ENCODE measurements around the gene SSTR4.
"Not testable (repeated sequence)": the region's sequence is repeated elsewhere in the genome, so short reads cannot be mapped to it uniquely, and the experiment has no call there.

SSTR4 gene, protein sequence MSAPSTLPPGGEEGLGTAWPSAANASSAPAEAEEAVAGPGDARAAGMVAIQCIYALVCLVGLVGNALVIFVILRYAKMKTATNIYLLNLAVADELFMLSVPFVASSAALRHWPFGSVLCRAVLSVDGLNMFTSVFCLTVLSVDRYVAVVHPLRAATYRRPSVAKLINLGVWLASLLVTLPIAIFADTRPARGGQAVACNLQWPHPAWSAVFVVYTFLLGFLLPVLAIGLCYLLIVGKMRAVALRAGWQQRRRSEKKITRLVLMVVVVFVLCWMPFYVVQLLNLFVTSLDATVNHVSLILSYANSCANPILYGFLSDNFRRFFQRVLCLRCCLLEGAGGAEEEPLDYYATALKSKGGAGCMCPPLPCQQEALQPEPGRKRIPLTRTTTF

DNA sequence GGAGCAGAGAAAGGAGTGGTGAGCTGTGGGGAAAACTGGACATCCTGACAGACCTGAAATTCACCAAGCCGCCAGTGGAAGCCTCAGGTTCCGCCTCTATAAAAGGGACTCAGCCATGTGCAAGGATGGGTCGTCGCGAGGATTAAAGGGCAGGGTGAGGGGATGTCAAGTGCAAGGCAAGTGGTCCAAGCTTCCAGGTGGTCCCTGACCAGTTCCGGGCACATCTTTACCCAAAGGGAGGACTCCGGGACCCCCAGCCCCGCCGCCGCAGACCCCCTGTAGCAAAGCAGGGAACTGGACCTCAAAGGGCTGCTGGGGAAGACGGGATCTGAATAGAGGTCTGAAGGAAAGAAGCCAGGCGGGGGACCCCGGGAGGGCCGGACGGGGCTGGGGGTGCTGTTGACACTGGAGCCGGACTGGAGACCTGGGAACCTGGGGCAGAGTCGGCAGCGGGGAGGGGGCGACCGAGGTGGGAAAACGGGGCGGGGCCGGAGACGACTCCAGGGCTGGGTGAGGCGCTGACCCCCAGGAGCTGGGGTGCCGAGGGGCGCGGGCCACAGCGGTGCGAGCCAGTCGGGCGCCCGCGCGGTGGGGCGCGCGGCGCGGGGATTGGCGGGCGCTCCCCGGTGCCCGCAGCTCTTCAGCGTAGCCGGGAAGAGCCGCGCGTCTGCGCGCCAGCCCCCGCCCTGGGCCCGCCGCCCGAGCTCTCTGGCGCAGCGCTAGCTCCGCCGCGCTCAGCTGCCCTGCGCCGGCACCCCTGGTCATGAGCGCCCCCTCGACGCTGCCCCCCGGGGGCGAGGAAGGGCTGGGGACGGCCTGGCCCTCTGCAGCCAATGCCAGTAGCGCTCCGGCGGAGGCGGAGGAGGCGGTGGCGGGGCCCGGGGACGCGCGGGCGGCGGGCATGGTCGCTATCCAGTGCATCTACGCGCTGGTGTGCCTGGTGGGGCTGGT lies at the start of gene SSTR4:
SSTR4 (plus strand) TSS at position 592 of the 951 bp plus-strand sequence; CDS start at position 764, 172 bp downstream.
- FAIRE-seq (no peak), DNase-seq (ENCODE audit: insufficient read length, low spot score) (no peak)

DNA sequence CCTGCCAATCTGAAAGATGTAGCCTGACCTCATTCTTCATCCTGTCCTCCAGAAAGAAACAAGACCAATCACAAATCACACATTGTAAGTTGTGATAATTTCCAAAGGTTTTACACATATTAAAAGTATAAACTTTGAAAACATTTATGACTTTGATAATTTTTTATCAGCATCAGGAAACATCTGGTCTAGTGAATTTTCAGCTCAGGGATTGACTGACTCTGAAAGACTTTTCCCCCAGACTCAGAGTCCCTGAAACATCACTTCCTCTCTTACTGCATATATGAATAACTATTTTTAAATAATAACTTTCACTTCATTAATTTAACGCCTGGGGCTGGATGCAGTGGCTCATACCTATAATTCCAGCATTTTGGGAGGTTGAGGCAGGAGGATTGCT lies 48.5 kb upstream of the SSTR4 start:
- no peak for FAIRE-seq
- no peak for DNase-seq (ENCODE audit: insufficient read length, low spot score)

DNA sequence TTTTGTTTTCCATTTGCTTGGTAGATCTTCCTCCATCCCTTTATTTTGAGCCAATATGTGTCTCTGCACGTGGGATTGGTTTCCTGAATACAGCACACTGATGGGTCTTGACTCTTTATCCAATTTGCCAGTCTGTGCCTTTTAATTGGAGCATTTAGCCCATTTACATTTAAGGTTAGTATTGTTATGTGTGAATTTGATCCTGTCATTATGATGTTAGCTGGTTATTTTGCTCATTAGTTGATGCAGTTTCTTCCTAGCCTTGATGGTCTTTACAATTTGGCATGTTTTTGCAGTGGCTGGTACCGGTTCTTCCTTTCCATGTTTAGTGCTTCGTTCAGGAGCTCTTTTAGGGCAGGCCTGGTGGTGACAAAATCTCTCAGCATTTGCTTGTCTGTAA lies 43.7 kb upstream of the SSTR4 start:
- not testable (repeated sequence) for FAIRE-seq; DNase-seq (ENCODE audit: insufficient read length, low spot score)

DNA sequence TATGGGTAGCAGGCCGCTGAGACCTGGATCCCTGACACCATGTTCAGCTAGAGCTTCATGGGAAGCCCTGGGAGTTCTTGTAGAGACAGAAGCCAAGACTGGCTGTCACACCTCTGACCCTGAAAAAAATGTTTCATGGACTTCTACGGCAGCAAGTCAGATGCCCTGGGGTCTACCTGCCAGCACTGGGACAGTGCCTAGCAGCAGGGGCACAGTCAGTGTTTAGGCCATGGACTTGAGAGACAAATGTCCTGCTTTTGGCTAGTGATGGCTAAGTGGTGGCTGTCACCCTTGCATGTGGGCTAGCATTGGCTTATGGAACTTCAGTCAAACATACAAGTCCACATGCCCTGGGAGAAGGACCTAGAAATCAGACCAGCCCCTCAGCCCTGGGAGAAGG lies 41.3 kb upstream of the SSTR4 start:
- FAIRE-seq (no peak), DNase-seq (ENCODE audit: insufficient read length, low spot score) (no peak)

DNA sequence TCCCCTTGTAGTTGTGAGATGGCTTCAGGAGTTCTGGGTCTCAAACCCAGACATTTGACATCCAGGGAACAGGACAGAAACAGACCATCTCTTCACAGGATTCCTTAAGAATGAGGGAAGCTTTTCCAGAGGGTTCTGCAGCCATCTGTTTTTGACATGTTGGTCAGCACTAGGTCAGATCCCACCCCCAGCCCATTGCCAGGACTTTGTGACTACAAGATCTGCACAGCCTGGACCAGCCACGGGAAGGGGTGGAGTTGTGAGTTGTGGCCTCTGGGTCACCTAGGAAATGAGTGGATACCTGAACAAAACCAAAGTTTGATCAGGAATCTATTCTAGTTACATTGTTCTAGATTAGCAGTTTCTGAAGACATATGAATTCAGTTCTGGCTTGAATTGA lies 39.2 kb upstream of the SSTR4 start:
- no peak for FAIRE-seq
- no peak for DNase-seq (ENCODE audit: insufficient read length, low spot score)

DNA sequence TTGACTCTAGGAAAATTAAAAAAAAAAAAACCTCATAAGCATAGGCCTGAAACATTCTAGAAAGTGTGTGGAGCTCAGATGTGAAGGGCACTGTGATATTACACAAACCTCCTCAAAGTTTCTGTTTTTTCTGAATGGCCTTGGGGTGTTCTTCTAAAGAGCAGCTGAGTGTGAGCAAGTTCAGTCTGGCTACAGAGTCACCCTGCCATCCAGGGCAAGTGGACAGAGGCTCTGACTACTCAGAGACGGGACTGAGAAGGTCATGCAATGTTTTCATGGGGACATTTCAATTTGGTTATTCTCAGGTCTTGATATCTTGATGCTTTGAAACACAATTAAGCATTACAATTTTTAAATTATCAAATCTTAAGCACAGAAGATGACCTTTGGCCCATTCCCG lies 36.6 kb upstream of the SSTR4 start:
- no peak for FAIRE-seq
- DNase-seq (ENCODE audit: insufficient read length, low spot score), result no peak

DNA sequence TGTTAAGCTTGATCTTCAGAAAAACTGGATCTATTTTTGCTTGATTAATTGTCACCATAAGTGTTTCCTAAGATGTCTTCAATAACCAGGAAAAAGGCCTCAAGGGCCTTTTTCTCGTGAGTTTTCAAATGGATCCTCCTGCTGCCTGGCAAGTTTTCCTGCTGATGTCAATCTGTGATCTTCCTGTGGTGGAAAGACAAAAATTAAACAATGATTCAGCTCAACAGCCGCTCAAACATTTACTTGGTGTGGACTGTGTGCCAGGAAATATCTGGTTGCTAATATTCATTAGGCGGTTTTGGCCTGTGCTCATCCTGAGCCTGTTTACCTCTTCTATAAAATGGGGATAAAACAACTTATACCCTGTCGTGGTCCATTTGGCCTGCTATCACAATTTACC lies 35.4 kb upstream of the SSTR4 start:
- DNase-seq (ENCODE audit: insufficient read length, low spot score) (no peak), FAIRE-seq (no peak)

DNA sequence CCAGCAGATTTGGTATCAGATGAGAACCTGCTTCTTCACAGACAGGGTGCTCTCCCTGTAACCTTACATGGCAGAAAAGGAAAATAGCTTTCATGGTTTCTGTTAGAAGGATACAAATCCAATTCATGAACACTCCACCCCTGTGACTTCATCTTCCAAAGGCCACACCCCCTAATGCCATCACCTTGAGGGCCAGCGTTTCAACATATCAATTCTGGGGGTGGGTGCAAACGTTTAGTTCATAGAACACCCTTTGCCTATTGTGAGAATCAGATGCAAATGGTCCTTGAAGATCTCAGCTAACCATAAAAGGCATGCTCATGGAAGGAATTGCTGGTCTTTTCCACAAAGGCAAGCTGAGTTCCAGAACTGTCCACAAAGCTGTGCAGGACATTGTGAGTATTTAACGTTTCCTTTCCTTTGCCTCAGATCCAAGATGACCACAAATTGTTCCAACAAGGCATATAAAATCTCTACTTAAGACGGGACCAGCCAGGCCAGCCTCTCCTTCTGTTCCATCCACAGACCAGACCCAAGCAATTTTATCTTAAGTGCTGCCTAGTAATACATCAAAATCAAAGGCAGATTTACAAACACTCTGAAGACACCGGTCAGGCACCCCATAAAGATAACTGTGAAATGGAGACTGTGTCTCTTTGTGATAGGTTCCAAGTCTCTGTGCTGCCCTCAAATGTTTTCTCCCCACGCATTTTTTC lies 34.7 kb upstream of the SSTR4 start:
- DNase-seq (ENCODE audit: insufficient read length, low spot score) (no peak), FAIRE-seq (no peak)

DNA sequence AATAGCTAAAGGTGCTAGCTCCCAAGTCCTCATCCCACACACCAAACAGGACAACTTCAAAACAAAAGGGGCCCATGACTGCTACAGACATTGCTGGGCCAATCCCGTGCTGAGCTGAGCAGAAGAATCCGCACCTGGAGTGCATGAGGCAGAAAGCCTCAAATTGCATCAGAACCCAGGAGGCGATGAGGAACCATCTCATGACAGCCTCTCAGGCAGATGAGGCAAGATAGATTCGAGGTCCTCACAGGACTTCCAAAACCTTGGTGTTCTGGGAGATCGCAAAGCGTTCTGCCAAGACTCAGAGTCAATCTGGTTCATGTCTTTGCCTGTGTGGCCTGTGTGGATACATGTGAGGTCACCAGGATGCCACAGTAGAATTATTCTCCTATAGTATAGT lies 32.8 kb upstream of the SSTR4 start:
- DNase-seq (ENCODE audit: insufficient read length, low spot score), result no peak
- FAIRE-seq, result no peak

DNA sequence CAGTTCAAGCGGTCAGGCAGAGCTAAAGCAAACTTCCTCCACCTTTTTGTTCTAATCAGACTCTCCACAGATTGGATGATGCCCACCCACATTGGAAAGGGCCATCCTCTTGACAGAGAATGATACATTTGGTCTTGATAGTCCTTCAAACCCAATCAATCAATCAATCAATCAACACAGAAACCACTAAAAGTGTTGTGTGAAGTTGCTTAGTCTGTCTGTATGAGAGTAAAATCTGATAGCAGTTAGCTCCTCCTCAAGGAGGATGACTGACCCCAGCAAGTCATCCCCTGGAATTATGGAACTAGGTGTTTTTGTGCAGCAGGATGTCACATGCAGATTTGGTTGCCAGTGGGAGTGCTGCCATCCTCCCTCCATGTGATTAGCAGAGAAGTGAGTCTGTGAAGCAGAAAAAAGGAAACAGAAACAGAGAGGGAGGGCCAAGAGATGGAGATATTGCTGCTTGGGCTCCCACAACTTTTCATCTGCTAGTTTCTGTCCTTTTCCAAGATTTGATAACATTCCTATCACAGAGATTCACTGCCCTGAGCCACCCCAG lies 32.0 kb upstream of the SSTR4 start:
- no peak for FAIRE-seq
- DNase-seq (ENCODE audit: insufficient read length, low spot score), result no peak

DNA sequence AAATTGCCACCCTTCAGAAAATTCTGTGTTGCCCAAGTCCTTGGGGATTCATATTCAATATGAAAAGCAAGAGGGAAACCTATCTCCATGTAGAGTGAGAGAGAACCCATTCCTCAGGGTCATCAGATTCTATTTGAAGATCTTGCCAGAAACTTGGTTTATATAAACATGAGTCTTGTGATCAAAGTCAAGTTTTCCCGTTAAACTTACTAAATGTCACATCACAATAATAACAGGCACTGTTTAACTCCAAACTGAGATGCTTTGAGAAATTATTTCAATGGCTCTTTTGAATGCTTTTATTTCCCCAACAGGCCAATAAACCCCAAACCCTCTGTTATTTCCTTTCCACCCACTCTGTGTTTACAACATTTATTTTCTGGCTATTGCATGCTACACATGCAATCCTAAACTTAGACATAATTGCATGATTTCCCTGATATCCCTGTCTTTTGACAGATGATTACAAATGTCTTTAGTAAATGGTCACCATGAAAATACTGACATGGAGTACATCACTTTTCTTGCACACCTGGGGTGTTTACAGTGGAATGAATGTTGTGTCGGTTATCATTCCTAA lies 31.1 kb upstream of the SSTR4 start:
- DNase-seq (ENCODE audit: insufficient read length, low spot score) (no peak), FAIRE-seq (no peak)

DNA sequence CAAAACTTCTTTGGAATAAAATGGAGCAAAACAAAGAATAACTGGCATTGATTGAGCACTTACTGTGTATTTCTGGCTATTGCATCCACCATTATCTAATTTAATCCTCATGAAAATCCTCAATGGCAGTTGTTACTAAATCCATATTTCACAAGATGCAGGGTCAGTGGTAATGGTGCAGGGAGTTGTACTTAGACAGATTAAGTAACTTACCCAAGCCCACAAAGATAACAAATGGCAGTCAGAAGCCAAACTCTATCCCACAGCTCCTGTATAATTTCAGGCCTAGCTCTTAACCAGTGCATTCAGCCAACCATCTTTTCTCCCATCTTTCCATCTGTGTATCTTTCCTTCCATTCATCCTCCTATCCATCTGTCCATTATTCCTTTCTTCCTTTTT lies 29.3 kb upstream of the SSTR4 start:
- DNase-seq (ENCODE audit: insufficient read length, low spot score) (no peak), FAIRE-seq (no peak)

DNA sequence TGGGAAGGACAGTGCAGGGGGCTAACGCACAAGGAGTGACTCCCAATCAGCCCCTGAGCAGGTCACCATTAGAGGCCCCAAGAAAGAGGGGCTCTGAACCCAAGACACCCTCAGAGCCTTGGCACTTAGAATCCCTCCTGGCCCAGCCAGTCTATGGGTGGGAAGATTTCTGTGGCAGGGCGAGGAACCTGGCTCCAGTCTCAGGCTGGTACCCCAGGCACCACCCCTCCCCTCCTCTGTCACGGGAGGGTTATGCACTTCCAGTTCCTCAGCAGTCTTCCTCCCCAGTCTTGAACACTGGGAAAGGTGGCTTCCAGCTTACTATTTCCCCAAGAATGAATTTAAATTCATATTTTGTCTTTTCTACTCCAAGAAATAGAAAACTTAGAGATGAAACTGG lies 27.6 kb upstream of the SSTR4 start:
- FAIRE-seq (no peak), DNase-seq (ENCODE audit: insufficient read length, low spot score) (no peak)

DNA sequence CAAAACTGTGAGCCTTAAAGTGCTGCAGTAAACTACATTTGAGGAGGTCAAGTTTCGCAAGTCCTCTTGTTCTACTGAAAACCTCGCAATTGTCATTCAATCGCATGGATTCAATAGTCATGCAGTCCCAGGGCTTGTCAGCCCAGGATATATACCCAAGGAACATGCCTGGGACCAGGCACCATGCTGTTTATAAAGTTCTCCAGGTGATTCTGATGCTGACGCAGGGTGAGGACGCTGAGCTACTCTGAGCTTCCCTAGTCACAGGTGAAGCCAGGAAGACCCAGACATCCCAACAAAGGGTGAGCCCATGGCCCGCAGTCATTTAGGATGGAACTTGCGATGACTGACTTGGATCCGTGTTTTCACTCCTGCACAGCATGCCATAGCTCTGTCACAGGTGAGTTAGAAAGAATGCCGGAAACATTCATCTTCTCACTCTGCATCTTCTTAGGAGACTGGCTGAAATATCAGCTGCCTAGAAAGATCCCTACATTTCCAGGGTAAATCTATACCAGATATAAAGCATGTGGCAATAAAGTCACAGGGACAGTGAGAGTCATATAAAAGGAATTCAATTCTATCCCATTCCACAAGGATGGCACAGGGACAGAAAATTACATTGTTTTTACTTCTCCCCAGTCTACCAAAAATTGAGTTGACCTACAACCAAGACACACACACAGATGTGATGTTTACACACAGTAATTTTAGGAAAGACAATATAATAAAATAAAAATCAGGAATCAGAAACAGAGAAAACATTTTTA lies 27.0 kb upstream of the SSTR4 start:
- FAIRE-seq (no peak), DNase-seq (ENCODE audit: insufficient read length, low spot score) (no peak)

DNA sequence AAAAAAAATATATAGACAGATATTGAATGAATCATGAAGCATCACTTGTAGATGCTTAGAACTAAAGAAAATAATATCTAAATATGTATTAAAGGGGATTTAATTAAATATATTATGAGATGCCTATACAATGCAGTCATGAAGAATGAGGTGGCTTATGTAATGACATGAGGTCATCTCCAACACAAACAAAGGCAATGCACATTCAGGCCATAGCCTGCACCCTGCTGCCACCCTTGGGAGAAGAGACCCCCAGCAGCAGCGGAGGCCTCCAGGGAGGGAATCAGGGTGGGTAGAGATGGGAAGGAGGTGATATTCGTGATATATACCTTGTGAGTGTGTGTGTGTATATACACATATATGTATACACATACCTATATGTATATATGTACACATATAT lies 26.4 kb upstream of the SSTR4 start:
- FAIRE-seq (no peak), DNase-seq (ENCODE audit: insufficient read length, low spot score) (no peak)

DNA sequence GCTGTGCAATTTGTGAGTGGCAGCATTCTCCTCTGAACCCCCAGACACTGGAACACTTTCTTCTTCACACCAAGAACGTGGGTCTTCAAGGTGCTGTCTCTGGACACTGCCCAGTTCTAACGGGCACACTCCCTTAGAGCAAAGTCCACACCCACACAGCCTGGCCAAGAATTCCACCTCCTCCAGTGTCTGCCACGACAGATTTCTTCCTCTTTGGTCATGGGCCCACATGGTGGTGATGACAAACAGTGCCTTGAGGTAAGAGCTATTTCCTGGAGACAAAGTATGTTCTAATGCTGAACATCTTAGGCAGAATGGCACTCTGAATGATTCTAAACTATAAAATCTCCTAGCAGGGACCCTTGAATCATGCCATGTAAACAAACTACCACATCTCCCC lies 25.5 kb upstream of the SSTR4 start:
- no peak for DNase-seq (ENCODE audit: insufficient read length, low spot score)
- FAIRE-seq, result no peak

DNA sequence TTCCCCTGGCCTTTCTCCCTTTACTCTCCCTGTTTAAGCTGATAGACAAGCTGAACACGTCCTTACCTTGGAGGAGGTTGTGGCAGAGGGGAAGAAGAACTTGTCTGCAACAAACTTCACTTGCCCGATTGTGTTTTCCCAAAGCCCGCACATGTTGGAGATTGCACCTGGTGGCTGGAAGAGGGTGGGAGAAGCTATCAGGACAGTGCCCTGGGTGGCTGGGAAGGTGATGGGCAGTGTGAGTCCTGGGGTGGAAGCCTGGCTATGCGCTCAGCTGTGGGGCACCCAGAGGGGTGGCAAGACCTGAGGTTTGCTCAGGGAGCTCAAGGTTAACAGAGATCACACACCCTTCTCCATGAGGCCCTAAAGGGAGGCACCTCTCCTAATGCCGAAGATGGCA lies 25.0 kb upstream of the SSTR4 start:
- no peak for FAIRE-seq

DNA sequence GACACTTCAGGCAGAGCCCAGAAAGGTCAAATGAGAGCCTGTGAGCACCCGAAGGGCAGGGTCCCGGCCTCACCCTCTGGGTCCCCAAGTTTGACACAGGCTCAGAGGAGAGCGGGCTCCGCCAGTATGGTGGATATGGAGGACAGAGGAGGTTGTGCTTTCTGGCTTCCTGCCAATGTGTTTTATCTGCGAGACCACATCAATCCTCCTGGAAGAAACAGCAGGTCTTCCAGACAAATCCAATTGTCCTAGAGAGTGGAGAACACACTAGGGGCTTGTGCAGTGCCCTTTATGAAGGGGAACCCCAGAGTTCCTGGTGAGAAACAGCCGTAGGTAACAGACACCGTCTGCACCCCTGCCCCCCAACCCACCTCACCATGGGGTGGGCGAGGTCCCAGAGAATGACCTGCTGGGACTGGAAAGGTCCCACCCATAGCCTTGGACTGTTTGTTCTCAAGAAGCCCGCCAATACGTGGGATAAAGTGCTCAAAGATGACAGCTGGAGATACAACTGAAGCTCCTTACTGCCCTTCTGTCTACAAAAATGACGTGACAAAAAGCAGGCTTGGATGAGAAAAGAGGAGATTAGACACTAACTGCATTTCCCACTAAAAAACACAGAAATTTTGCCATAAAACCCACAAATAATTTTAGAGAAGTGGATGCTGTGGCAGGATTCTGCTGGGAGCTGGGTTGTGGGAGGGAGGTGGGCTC lies 23.9 kb upstream of the SSTR4 start:
- FAIRE-seq, result no peak
- DNase-seq (ENCODE audit: insufficient read length, low spot score), result no peak

More for the DNA sequence above, 25.0 kb upstream of the SSTR4 start:
- no peak for DNase-seq (ENCODE audit: insufficient read length, low spot score)

DNA sequence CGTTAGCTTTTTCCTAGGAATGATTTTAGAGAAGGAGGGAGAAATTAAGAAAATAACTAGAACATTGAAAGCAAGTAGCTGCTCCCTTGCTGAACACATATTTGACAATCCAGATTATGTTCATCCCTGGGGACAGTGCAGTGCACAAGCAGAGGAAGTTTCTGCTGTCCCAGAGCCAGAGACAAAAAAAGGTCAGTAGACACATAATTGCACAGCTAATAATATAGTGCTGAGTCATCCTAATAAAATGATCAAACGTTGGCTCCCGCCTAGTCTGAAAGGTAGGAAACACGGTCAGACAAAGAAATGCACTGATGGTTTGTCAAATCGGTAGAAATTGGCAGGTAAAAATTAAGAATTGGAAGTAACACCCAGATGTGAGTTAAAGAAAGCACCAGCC lies 21.7 kb upstream of the SSTR4 start:
- no peak for DNase-seq (ENCODE audit: insufficient read length, low spot score)
- no peak for FAIRE-seq

Measured in HTR-8/SVneo (cell line).